ENCODE data around the gene OR6C75. TPM values are rescaled to one million over a fixed set of nuclear protein-coding genes. Genes with fewer than 3 reads are reported as not detected.

Gene OR6C75
- total RNA-seq, 1 experiment from 2014 or later, result not detected

- Histone ChIP-seq H3K27me3 (ENCODE audit: insufficient read depth, low read length) (no peaks in the 10 kb centered on the region), H2AK5ac (ENCODE audit: insufficient read length, low read length) (no peak overlapping the region), H3K14ac (ENCODE audit: insufficient read depth, low read length) (no peak overlapping the region), H2BK120ac (ENCODE audit: low read depth, low read length, poor library complexity, severe bottlenecking) (no peak overlapping the region), H3K79me2 (ENCODE audit: insufficient read depth, low read length) (no peaks in the 10 kb centered on the region), H2BK12ac (ENCODE audit: insufficient read length, low read depth, low read length) (no peak overlapping the region), H3K27ac (ENCODE audit: insufficient read length, low read depth, low read length) (no peak overlapping the region), H3K9ac (ENCODE audit: extremely low read depth, insufficient read length, low read length) (no peak overlapping the region), H3K79me1 (ENCODE audit: insufficient read depth, low read depth, low read length, poor library complexity, severe bottlenecking) (no peaks in the 10 kb centered on the region), H3K9me3 (ENCODE audit: control insufficient read depth, low read depth, low read length) (no peaks in the 10 kb centered on the region), H3K23me2 (ENCODE audit: insufficient read length, low read depth, low read length, poor library complexity, severe bottlenecking) (no peaks in the 10 kb centered on the region), H3K4me1 (ENCODE audit: insufficient read depth, low read length) (no peaks in the 10 kb centered on the region), H4K5ac (ENCODE audit: insufficient read length, low read depth, low read length) (no peak overlapping the region), H2BK15ac (ENCODE audit: low read depth, low read length) (no peak overlapping the region), H4K8ac (replicated peaks; ENCODE audit: insufficient read length, low read depth, low read length) (no peak overlapping the region), H3K23ac (ENCODE audit: insufficient read length, low read depth, low read length) (no peak overlapping the region), H3K18ac (ENCODE audit: insufficient read length, low read depth, low read length) (no peak overlapping the region), H2BK5ac (ENCODE audit: insufficient read length, low read length) (no peak overlapping the region), H2AFZ (ENCODE audit: low read length) (no peak overlapping the region), H3K4ac (ENCODE audit: low read depth, low read length) (no peak overlapping the region), H3K4me2 (ENCODE audit: insufficient read depth, insufficient read length, low read length) (no peak overlapping the region), H4K20me1 (ENCODE audit: control insufficient read depth, insufficient read depth, insufficient read length) (no peaks in the 10 kb centered on the region), H2BK20ac (ENCODE audit: low read depth, low read length, poor library complexity, severe bottlenecking) (no peak overlapping the region), H3K56ac (ENCODE audit: insufficient read length, low read depth, low read length) (no peak overlapping the region), H4K91ac (ENCODE audit: insufficient read length, low read depth, low read length) (no peak overlapping the region), H3T11ph (ENCODE audit: low read length) (no peak overlapping the region)
- Mint-ChIP-seq H3K36me3 (ENCODE audit: insufficient read depth in 1 of 3, low read depth in 3 of 3) (no peaks in the 10 kb centered on the region; a peak in 1 of 7 replicates), H3K9me3 (peaks cover 0 to 2% of the 10 kb centered on the region in 2 experiments; a peak in 2 of 5 replicates), H3K4me1 (peaks cover 0 to 2% of the 10 kb centered on the region in 2 experiments; a peak in 1 of 4 replicates), H3K4me3 (no peak overlapping the region), H3K27ac (no peak overlapping the region), H3K27me3 (ENCODE audit: low read depth) (no peaks in the 10 kb centered on the region)
- no CpG with 5 or more reads among the region's 1 CpG for WGBS (ENCODE audit: extremely low coverage, insufficient read length, low lambda C conversion rate)
- DNase-seq, result no peak
- TF ChIP-seq, protein P1, sequence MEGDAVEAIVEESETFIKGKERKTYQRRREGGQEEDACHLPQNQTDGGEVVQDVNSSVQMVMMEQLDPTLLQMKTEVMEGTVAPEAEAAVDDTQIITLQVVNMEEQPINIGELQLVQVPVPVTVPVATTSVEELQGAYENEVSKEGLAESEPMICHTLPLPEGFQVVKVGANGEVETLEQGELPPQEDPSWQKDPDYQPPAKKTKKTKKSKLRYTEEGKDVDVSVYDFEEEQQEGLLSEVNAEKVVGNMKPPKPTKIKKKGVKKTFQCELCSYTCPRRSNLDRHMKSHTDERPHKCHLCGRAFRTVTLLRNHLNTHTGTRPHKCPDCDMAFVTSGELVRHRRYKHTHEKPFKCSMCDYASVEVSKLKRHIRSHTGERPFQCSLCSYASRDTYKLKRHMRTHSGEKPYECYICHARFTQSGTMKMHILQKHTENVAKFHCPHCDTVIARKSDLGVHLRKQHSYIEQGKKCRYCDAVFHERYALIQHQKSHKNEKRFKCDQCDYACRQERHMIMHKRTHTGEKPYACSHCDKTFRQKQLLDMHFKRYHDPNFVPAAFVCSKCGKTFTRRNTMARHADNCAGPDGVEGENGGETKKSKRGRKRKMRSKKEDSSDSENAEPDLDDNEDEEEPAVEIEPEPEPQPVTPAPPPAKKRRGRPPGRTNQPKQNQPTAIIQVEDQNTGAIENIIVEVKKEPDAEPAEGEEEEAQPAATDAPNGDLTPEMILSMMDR (conservative IDR thresholded peaks at IDR 0.05), result no peak
Measured at GRCh38 chr12:55396326-55396725, 33.6 kb downstream of the OR6C75 start.
